ENCODE measurements around the gene PTPN21.

DNA sequence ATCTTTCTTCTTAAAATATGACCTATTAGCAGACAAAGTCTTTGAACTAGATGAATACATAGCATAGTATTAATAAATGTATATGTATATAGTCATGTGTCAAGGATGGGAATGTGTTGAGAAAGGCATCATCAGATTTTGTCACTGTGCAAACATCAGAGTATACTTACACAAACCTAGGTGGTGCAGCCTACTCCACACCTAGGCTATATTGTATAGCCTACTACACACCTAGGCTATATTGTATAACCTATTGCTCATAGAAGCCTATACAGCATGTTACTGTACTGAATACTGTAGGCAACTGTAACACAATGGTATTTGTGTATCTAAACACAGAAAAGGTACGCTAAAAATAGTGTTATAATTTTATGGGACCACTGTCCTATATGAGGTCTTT lies 47.6 kb downstream of the PTPN21 start:
- no peak for TF ChIP-seq POLR2A (IDR thresholded peaks at IDR 0.05; ENCODE audit: low read depth, low read length)
- no peak for TF ChIP-seq POLR2AphosphoS5 (IDR thresholded peaks at IDR 0.05; ENCODE audit: low read depth, low read length)
- no peak for TF ChIP-seq SPI1 (IDR thresholded peaks at IDR 0.05; ENCODE audit: low read depth, low read length)
- no peak for TF ChIP-seq TAF1 (IDR thresholded peaks at IDR 0.05; ENCODE audit: low read depth, low read length)
- TF ChIP-seq POU2F2 (IDR thresholded peaks at IDR 0.05; ENCODE audit: low read depth, low read length): no peak
